KG1 (cell line): ENCODE results near the gene HDDC3.

Source experiments
- DNase-seq: peaks from one replicate; lab custom pipeline; 2025; lab: John Stamatoyannopoulos, UW

HDDC3 gene

GRCh38 chr15:90891346-90891949 is 40.9 kb downstream of the HDDC3 start:
- DNase-seq = no peak

DNA sequence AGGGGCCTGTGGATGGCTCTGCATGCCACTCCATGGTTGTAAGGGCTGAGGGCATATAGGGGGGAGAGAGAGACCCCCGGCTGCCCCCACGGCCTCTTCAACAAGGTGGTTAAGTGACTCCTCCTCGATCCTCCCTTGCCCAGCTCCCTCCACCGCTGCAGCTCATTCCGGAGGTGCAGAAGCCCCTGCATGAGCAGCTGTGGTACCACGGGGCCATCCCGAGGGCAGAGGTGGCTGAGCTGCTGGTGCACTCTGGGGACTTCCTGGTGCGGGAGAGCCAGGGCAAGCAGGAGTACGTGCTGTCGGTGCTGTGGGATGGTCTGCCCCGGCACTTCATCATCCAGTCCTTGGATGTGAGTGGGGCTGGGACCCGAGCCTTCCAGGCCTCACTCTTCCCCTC is 41.5 kb downstream of the HDDC3 start:
- DNase-seq = no peak

DNA sequence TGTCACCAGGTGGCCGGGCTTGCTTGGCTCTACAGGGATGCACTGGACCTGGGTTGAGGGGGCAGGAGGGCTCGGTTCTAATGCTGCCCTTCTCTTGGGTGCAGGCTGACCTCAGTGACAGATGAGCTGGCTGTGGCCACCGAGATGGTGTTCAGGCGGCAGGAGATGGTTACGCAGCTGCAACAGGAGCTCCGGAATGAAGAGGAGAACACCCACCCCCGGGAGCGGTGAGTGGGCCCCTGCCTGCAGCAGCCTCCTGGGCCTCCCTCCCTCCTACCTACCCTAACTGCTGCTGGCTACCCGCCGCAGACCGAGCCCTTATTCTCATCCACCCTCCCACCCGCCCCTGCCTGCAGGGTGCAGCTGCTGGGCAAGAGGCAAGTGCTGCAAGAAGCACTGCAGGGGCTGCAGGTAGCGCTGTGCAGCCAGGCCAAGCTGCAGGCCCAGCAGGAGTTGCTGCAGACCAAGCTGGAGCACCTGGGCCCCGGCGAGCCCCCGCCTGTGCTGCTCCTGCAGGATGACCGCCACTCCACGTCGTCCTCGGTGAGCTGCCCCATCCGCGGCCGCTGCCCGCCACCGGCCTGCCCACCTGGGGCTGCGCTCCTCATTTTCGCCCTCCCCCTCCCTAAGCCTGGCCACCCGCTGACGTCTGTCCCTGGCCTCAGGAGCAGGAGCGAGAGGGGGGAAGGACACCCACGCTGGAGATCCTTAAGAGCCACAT is 42.5 kb downstream of the HDDC3 start:
- no peak for DNase-seq

GRCh38 chr15:90889313-90889730 is 43.0 kb downstream of the HDDC3 start:
- no peak for DNase-seq

DNA sequence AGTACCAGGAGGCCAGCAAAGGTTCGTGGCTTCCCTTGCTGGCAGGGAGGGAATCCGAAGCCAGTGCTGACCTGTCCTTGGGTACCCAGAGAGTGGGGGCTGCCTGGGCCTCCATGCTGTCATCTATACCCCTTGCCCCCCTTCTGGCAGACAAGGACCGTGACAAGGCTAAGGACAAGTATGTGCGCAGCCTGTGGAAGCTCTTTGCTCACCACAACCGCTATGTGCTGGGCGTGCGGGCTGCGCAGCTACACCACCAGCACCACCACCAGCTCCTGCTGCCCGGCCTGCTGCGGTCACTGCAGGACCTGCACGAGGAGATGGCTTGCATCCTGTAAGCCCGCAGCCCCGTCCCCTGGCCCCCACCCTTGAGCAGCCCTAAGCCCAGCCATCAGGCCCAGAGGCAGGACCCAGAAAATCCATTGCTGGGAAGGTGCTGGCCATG is 45.3 kb downstream of the HDDC3 start:
- DNase-seq = no peak

DNA sequence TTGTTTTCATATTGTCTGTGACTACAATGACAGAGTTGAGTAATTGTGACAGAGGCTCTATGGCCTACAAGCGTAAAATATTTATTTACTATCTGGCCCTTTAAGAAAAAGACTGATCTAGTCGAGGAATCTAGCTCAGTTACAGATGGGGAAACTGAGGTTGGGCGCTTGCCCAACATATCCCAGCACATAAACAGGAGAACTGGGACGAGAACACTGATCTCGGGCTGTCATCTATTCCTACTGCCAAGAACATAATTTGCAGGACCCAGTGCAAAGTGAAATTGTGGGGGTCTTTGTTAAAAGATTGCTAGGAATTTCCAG is 46.1 kb downstream of the HDDC3 start:
- no peak for DNase-seq

GRCh38 chr15:90885432-90886290 is 46.7 kb downstream of the HDDC3 start:
- DNase-seq = peak; percentile 54

GRCh38 chr15:90884719-90885431 is 47.5 kb downstream of the HDDC3 start:
- no peak for DNase-seq

DNA sequence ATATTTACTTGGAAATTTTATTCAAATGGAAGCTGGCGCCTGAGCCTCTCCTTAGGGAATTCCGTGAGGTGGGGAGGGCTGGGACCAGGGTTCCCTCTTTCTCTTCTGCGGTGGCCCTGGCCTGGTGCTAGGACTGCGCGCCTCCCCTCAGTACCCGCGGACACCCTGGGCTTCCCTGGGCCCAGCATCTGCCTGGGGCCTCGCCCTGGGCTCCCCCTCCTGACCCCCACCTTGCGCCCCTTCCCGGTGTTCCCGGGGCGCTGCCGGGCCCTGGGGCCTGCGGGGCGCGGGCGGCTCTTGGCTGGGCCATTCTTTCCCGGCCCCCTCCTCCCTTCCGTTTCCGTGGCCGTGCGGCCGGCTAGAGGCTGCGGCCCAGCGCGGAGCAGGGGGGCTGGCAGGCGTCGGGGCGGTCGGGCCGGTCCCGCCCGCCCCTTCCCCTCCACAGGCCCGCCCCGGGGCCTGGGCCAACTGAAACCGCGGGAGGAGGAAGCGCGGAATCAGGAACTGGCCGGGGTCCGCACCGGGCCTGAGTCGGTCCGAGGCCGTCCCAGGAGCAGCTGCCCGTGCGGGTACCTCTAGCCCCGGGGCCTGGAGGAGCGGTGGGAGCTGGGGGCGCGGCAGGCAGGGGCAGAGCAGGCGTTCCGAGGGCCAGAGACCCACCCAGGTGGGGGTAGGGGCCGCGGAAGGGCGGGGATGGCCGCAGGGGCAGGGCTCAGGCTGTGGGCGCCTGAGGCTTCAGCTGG is 48.2 kb downstream of the HDDC3 start, which contains the start of gene FES:
FES (plus strand) TSS at position 529 of the 743 bp plus-strand sequence. CDS start 542 bp downstream, outside the sequence.
- peak; percentile 34 for DNase-seq

GRCh38 chr15:90883526-90883975 is 48.8 kb downstream of the HDDC3 start:
- DNase-seq = no peak

GRCh38 chr15:90882781-90883525 is 49.4 kb downstream of the HDDC3 start:
- DNase-seq = no peak

DNA sequence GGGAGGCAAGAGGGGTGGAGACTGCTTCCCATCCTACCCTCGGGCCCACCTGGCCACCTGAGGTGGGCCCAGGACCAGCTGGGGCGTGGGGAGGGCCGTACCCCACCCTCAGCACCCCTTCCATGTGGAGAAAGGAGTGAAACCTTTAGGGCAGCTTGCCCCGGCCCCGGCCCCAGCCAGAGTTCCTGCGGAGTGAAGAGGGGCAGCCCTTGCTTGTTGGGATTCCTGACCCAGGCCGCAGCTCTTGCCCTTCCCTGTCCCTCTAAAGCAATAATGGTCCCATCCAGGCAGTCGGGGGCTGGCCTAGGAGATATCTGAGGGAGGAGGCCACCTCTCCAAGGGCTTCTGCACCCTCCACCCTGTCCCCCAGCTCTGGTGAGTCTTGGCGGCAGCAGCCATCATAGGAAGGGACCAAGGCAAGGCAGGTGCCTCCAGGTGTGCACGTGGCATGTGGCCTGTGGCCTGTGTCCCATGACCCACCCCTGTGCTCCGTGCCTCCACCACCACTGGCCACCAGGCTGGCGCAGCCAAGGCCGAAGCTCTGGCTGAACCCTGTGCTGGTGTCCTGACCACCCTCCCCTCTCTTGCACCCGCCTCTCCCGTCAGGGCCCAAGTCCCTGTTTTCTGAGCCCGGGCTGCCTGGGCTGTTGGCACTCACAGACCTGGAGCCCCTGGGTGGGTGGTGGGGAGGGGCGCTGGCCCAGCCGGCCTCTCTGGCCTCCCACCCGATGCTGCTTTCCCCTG is 50.2 kb downstream of the HDDC3 start:
- DNase-seq = no peak

DNA sequence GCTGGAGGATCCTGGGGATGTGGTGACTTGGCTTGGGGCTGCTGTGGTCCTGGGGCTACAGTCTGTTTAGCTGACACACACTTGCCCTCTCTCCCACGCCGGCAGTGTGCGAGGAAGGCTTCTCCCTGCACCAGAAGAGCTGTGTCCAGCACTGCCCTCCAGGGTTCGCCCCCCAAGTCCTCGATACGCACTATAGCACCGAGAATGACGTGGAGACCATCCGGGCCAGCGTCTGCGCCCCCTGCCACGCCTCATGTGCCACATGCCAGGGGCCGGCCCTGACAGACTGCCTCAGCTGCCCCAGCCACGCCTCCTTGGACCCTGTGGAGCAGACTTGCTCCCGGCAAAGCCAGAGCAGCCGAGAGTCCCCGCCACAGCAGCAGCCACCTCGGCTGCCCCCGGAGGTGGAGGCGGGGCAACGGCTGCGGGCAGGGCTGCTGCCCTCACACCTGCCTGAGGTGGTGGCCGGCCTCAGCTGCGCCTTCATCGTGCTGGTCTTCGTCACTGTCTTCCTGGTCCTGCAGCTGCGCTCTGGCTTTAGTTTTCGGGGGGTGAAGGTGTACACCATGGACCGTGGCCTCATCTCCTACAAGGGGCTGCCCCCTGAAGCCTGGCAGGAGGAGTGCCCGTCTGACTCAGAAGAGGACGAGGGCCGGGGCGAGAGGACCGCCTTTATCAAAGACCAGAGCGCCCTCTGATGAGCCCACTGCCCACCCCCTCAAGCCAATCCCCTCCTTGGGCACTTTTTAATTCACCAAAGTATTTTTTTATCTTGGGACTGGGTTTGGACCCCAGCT is 51.0 kb downstream of the HDDC3 start:
- DNase-seq = no peak

- DNase-seq = no peak
Measured at GRCh38 chr15:90880381-90881145, 51.8 kb downstream of the HDDC3 start.
